ENCODE results near the gene ZBTB26. TPM values are rescaled to one million over a fixed set of nuclear protein-coding genes. Genes with fewer than 3 reads are reported as not detected.
"Not testable (repeated sequence)": the region's sequence is repeated elsewhere in the genome, so short reads cannot be mapped to it uniquely, and the experiment has no call there.

ZBTB26 gene
- polyA plus RNA-seq, 2 of the 4 experiments (the other 2 are of a cell fraction) = 3.6 to 9.0 TPM

- POLR2A ChIA-PET = interaction anchor here (0.9 kb wide), 1 partner anchor 65 kb away, joined by 3 read pairs; the partner anchor contains the start of gene RABGAP1
- TF ChIP-seq PHF8 (IDR thresholded peaks at IDR 0.05; ENCODE audit: borderline replicate concordance, low read depth) = no peak
- no peak for TF ChIP-seq HOXA7 (CRISPR knock-in tag; IDR thresholded peaks at IDR 0.05)
- TF ChIP-seq ESRRA (IDR thresholded peaks at IDR 0.05; ENCODE audit: borderline replicate concordance, low read length) = no peak
- H3K4me2 ChIP-seq = no peak overlapping the region
- H3K9me3 ChIP-seq = no peaks in the 10 kb centered on the region
- CTCF ChIA-PET = interaction anchor here (0.6 to 1.3 kb wide), 2 partner anchors 18 to 22 kb away, joined by 3 to 4 read pairs; no protein-coding TSS in a partner anchor
- no peaks in the 10 kb centered on the region for H3K4me1 ChIP-seq
- 97% methylated on average over 1 of the region's 1 CpG for WGBS (ENCODE audit: missing lambda C conversion rate)
- no peak overlapping the region for H3K27ac ChIP-seq
- FAIRE-seq (no peak), DNase-seq (ENCODE audit: low read depth in 1 of 2, low spot score in 1 of 2) (no peak), ATAC-seq (no peak)
- H3K4me3 ChIP-seq = no peak overlapping the region
These were observed 55.8 kb downstream of the ZBTB26 start for GRCh38 chr9:122875523-122875922.

DNA sequence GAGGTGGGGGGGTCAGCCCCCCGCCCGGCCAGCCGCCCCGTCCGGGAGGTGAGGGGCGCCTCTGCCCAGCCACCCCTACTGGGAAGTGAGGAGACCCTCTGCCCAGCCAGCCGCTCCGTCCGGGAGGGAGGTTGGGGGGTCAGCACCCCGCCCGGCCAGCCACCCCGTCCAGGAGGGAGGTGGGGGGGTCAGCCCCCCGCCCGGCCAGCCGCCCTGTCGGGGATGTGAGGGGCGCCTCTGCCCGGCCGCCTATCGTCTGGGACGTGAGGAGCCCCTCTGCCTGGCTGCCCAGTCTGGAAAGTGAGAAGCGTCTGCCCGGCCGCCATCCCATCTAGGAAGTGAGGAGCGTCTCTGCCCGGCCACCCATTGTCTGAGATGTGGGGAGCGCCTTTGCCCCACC is 64.0 kb downstream of the ZBTB26 start:
- CTCF ChIA-PET; H3K27ac ChIP-seq; FAIRE-seq; H3K9me3 ChIP-seq; POLR2A ChIA-PET; H3K4me3 ChIP-seq; ATAC-seq; DNase-seq (ENCODE audit: low read depth in 1 of 2, low spot score in 1 of 2); H3K4me2 ChIP-seq; H3K4me1 ChIP-seq: not testable (repeated sequence)
- no CpG with 5 or more reads among the region's 27 CpGs for WGBS (ENCODE audit: missing lambda C conversion rate)

DNA sequence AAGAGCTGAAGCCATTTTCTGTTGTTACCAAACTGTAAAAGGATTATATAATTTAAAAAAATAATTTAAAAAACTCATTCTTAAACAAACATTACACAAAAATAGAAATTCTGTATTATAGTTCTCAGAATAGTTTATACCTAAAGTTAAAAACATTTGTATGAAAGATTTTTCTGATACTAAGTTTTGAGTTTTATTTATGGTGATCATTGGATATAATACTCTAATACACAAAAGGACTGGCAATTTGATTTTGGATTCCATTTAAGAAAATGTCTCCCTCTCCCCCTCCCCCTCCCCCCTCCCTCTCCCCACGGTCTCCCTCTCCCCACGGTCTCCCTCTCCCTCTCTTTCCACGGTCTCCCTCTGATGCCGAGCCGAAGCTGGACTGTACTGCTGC is 65.2 kb downstream of the ZBTB26 start:
- FAIRE-seq (no peak), DNase-seq (ENCODE audit: low read depth in 1 of 2, low spot score in 1 of 2) (no peak), ATAC-seq (no peak)
- H3K9me3 ChIP-seq = no peaks in the 10 kb centered on the region
- H3K4me1 ChIP-seq = peaks cover 11% of the 10 kb centered on the region
- H3K4me3 ChIP-seq = no peak overlapping the region
- POLR2A ChIA-PET = no interaction called here
- TF ChIP-seq RAD21 (conservative IDR thresholded peaks at IDR 0.05 in 1 of 2, IDR thresholded peaks at IDR 0.05 in 1 of 2) (no peak), E2F6 (IDR thresholded peaks at IDR 0.05; ENCODE audit: borderline replicate concordance, low read depth) (no peak), HOXB13 (CRISPR knock-in tag; IDR thresholded peaks at IDR 0.05; ENCODE audit: low read depth) (no peak), EHF (CRISPR knock-in tag; IDR thresholded peaks at IDR 0.05) (no peak), HOXB5 (CRISPR knock-in tag; IDR thresholded peaks at IDR 0.05) (no peak), POLR2A (IDR thresholded peaks at IDR 0.05; ENCODE audit: low read length) (no peak), CBX8 (IDR thresholded peaks at IDR 0.05) (no peak), CBX2 (IDR thresholded peaks at IDR 0.05; ENCODE audit: borderline replicate concordance, low read depth) (no peak), CEBPB (IDR thresholded peaks at IDR 0.05) (no peak), CHD2 (IDR thresholded peaks at IDR 0.05; ENCODE audit: low read length, partially characterized antibody) (no peak), ZNF302 (CRISPR knock-in tag; IDR thresholded peaks at IDR 0.05) (no peak), POLR2AphosphoS2 (conservative IDR thresholded peaks at IDR 0.05; ENCODE audit: low read length) (no peak), ZFP36 (IDR thresholded peaks at IDR 0.05; ENCODE audit: borderline replicate concordance, partially characterized antibody) (no peak), NPAS2 (CRISPR knock-in tag; IDR thresholded peaks at IDR 0.05; ENCODE audit: borderline replicate concordance) (no peak), KDM1A (IDR thresholded peaks at IDR 0.05; ENCODE audit: low read depth) (no peak)
- TF ChIP-seq, protein P1, sequence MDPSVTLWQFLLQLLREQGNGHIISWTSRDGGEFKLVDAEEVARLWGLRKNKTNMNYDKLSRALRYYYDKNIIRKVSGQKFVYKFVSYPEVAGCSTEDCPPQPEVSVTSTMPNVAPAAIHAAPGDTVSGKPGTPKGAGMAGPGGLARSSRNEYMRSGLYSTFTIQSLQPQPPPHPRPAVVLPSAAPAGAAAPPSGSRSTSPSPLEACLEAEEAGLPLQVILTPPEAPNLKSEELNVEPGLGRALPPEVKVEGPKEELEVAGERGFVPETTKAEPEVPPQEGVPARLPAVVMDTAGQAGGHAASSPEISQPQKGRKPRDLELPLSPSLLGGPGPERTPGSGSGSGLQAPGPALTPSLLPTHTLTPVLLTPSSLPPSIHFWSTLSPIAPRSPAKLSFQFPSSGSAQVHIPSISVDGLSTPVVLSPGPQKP (IDR thresholded peaks at IDR 0.05; ENCODE audit: low read depth, low read length) = no peak
- TF ChIP-seq, protein P2, sequence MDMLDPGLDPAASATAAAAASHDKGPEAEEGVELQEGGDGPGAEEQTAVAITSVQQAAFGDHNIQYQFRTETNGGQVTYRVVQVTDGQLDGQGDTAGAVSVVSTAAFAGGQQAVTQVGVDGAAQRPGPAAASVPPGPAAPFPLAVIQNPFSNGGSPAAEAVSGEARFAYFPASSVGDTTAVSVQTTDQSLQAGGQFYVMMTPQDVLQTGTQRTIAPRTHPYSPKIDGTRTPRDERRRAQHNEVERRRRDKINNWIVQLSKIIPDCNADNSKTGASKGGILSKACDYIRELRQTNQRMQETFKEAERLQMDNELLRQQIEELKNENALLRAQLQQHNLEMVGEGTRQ (IDR thresholded peaks at IDR 0.05) = no peak
- WGBS (ENCODE audit: missing lambda C conversion rate) = no CpG with 5 or more reads among the region's 5 CpGs
- CTCF ChIA-PET = no interaction called here
- H3K4me2 ChIP-seq = no peak overlapping the region
- H3K27ac ChIP-seq = no peak overlapping the region

Small RNAs within 50 kb of the gene (small RNA-seq; reads per million reads assigned to genes)
- gene RNY1P15 (0 reads per million in 6 experiments), gene SNORD90 (21.7 to 348 (median 127) reads per million in 6 experiments)

Other genes with a start within 250 kb of the ZBTB26 start
- not detected in 2 replicates for gene OR1L4, start 207.5 kb downstream of the ZBTB26 start, polyA plus RNA-seq (2011; rRNA removed)
- gene OR1L4, start 207.5 kb downstream of the ZBTB26 start, polyA plus RNA-seq (2017; fragmentation: RNase III; extraction: RNeasy Plus Mini Kit Qiagen cat#74134 plus additional on column Dnase treatment) = not detected in 3 replicates
- not detected in 2 replicates for gene OR1L6, start 189.2 kb downstream of the ZBTB26 start, polyA plus RNA-seq (2011; rRNA removed)
- gene OR1L6, start 189.2 kb downstream of the ZBTB26 start, polyA plus RNA-seq (2017; fragmentation: RNase III; extraction: RNeasy Plus Mini Kit Qiagen cat#74134 plus additional on column Dnase treatment) = not detected in 3 replicates
- gene OR5C1, start 142.6 kb downstream of the ZBTB26 start, polyA plus RNA-seq (2011; rRNA removed) = not detected in 2 replicates
- not detected in 3 replicates for gene OR5C1, start 142.6 kb downstream of the ZBTB26 start, polyA plus RNA-seq (2017; fragmentation: RNase III; extraction: RNeasy Plus Mini Kit Qiagen cat#74134 plus additional on column Dnase treatment)
- not detected in 2 replicates for gene OR1K1, start 131.4 kb downstream of the ZBTB26 start, polyA plus RNA-seq (2011; rRNA removed)
- not detected in 3 replicates for gene OR1K1, start 131.4 kb downstream of the ZBTB26 start, polyA plus RNA-seq (2017; fragmentation: RNase III; extraction: RNeasy Plus Mini Kit Qiagen cat#74134 plus additional on column Dnase treatment)
- 14.2 and 18.8 TPM in 2 replicates for gene PDCL, start 102.9 kb downstream of the ZBTB26 start, polyA plus RNA-seq (2011; rRNA removed)
- 21.1 to 28.1 TPM (median 25.8 TPM) in 3 replicates for gene PDCL, start 102.9 kb downstream of the ZBTB26 start, polyA plus RNA-seq (2017; fragmentation: RNase III; extraction: RNeasy Plus Mini Kit Qiagen cat#74134 plus additional on column Dnase treatment)
- 42.5 and 43.6 TPM in 2 replicates for gene RC3H2, start 26.2 kb downstream of the ZBTB26 start, polyA plus RNA-seq (2011; rRNA removed)
- gene RC3H2, start 26.2 kb downstream of the ZBTB26 start, polyA plus RNA-seq (2017; fragmentation: RNase III; extraction: RNeasy Plus Mini Kit Qiagen cat#74134 plus additional on column Dnase treatment) = 15.1 to 16.1 TPM (median 15.7 TPM) in 3 replicates
- 10.0 and 10.3 TPM in 2 replicates for gene ZBTB6, start 18.2 kb downstream of the ZBTB26 start, polyA plus RNA-seq (2011; rRNA removed)
- 7.7 to 9.0 TPM (median 8.9 TPM) in 3 replicates for gene ZBTB6, start 18.2 kb downstream of the ZBTB26 start, polyA plus RNA-seq (2017; fragmentation: RNase III; extraction: RNeasy Plus Mini Kit Qiagen cat#74134 plus additional on column Dnase treatment)
- 39.9 and 52.9 TPM in 2 replicates for gene RABGAP1, start 9.5 kb upstream of the ZBTB26 start, polyA plus RNA-seq (2011; rRNA removed)
- gene RABGAP1, start 9.5 kb upstream of the ZBTB26 start, polyA plus RNA-seq (2017; fragmentation: RNase III; extraction: RNeasy Plus Mini Kit Qiagen cat#74134 plus additional on column Dnase treatment) = 17.5 to 17.8 TPM (median 17.5 TPM) in 3 replicates
- 0.13 and 0.38 TPM in 2 replicates for gene GPR21, start 102.2 kb upstream of the ZBTB26 start, polyA plus RNA-seq (2011; rRNA removed)
- not detected in 3 replicates for gene GPR21, start 102.2 kb upstream of the ZBTB26 start, polyA plus RNA-seq (2017; fragmentation: RNase III; extraction: RNeasy Plus Mini Kit Qiagen cat#74134 plus additional on column Dnase treatment)

All from A549 (cell line).